ENCODE results near the gene KCNH6.

Gene KCNH6

GRCh38 chr17:63526861-63527260, 3.7 kb downstream of the KCNH6 start:
- H3K27ac ChIP-seq (replicated peaks) = no peak overlapping the region
- TF ChIP-seq CTCF (IDR thresholded peaks at IDR 0.05; ENCODE audit: insufficient read depth, low read length) (no peak), SPI1 (IDR thresholded peaks at IDR 0.05; ENCODE audit: borderline replicate concordance, low read depth) (no peak), POLR2AphosphoS5 (IDR thresholded peaks at IDR 0.05; ENCODE audit: low read depth) (no peak), REST (IDR thresholded peaks at IDR 0.05; ENCODE audit: insufficient replicate concordance, low read depth) (no peak), GABPA (IDR thresholded peaks at IDR 0.05; ENCODE audit: low read depth) (no peak)
- H3K4me3 ChIP-seq (replicated peaks; ENCODE audit: insufficient read depth, low read length) = no peak overlapping the region
- H3K27me3 ChIP-seq (ENCODE audit: insufficient read depth, poor library complexity, severe bottlenecking) = peaks cover 9% of the 10 kb centered on the region
- no peak for DNase-seq (ENCODE audit: low read depth in 1 of 2, low spot score in 1 of 2)

- TF ChIP-seq POLR2AphosphoS5 (IDR thresholded peaks at IDR 0.05; ENCODE audit: low read depth) (no peak), GABPA (IDR thresholded peaks at IDR 0.05; ENCODE audit: low read depth) (no peak), REST (IDR thresholded peaks at IDR 0.05; ENCODE audit: insufficient replicate concordance, low read depth) (no peak), CTCF (IDR thresholded peaks at IDR 0.05; ENCODE audit: insufficient read depth, low read length) (no peak), SPI1 (IDR thresholded peaks at IDR 0.05; ENCODE audit: borderline replicate concordance, low read depth) (no peak)
- Histone ChIP-seq H3K4me3 (replicated peaks; ENCODE audit: insufficient read depth, low read length) (no peak overlapping the region), H3K27ac (replicated peaks) (no peak overlapping the region), H3K27me3 (ENCODE audit: insufficient read depth, poor library complexity, severe bottlenecking) (peaks cover 9% of the 10 kb centered on the region)
- no peak for DNase-seq (ENCODE audit: low read depth in 1 of 2, low spot score in 1 of 2)
These were observed 5.0 kb downstream of the KCNH6 start for GRCh38 chr17:63528183-63528582.

- no peaks in the 10 kb centered on the region for H3K27me3 ChIP-seq (ENCODE audit: insufficient read depth, poor library complexity, severe bottlenecking)
- no peak for DNase-seq (ENCODE audit: low read depth in 1 of 2, low spot score in 1 of 2)
These were observed 6.8 kb downstream of the KCNH6 start for GRCh38 chr17:63529711-63530556.

More at GRCh38 chr17:63529711-63530556, 6.8 kb downstream of the KCNH6 start:
- no peak overlapping the region for H3K27ac ChIP-seq (replicated peaks)
- TF ChIP-seq CTCF (IDR thresholded peaks at IDR 0.05; ENCODE audit: insufficient read depth, low read length) (no peak), POLR2AphosphoS5 (IDR thresholded peaks at IDR 0.05; ENCODE audit: low read depth) (no peak), GABPA (IDR thresholded peaks at IDR 0.05; ENCODE audit: low read depth) (no peak), REST (IDR thresholded peaks at IDR 0.05; ENCODE audit: insufficient replicate concordance, low read depth) (no peak), SPI1 (IDR thresholded peaks at IDR 0.05; ENCODE audit: borderline replicate concordance, low read depth) (no peak)
- H3K4me3 ChIP-seq (replicated peaks; ENCODE audit: insufficient read depth, low read length) = no peak overlapping the region

Data from HL-60 (cell line).